Cerebellar cortex (tissue), 1 donor: ENCODE measurements around the gene CA6.
"Not testable (repeated sequence)": the region's sequence is repeated elsewhere in the genome, so short reads cannot be mapped to it uniquely, and the experiment has no call there.

Experiments used
- DNase-seq: peaks from one replicate; pipeline ENCODE4 v3.0.0-alpha.2; 2015; ENCODE audit warnings: low spot score

The CA6 gene

GRCh38 chr1:8926707-8927694 lies 18.7 kb upstream of the CA6 start:
- DNase-seq, result no peak

- peak; percentile 19 for DNase-seq
These were observed 15.6 kb upstream of the CA6 start for GRCh38 chr1:8930116-8930515.

- not testable (repeated sequence) for DNase-seq
These were observed 8.6 kb upstream of the CA6 start for GRCh38 chr1:8937051-8937450.

- DNase-seq, result no peak
These were observed 8.0 kb upstream of the CA6 start for GRCh38 chr1:8937701-8938100.

GRCh38 chr1:8938232-8938999 lies 7.3 kb upstream of the CA6 start:
- no peak for DNase-seq

GRCh38 chr1:8939000-8939265 lies 6.7 kb upstream of the CA6 start:
- no peak for DNase-seq

GRCh38 chr1:8939362-8939995 lies 6.2 kb upstream of the CA6 start:
- DNase-seq, result no peak

- no peak for DNase-seq
These were observed 3.8 kb upstream of the CA6 start for GRCh38 chr1:8941906-8942305.

- no peak for DNase-seq
These were observed 1.9 kb upstream of the CA6 start for GRCh38 chr1:8943498-8944405.

GRCh38 chr1:8947127-8947691 lies 1.5 kb downstream of the CA6 start:
- no peak for DNase-seq

- DNase-seq, result no peak
These were observed 4.6 kb downstream of the CA6 start for GRCh38 chr1:8950309-8950708.

- no peak for DNase-seq
These were observed 5.6 kb downstream of the CA6 start for GRCh38 chr1:8951231-8951630.

GRCh38 chr1:8955406-8955805 lies 9.7 kb downstream of the CA6 start:
- no peak for DNase-seq

- no peak for DNase-seq
These were observed 11.0 kb downstream of the CA6 start for GRCh38 chr1:8956461-8957349.

- peak; percentile 53 for DNase-seq
These were observed 17.3 kb downstream of the CA6 start for GRCh38 chr1:8962812-8963530.

GRCh38 chr1:8963963-8964362 lies 18.3 kb downstream of the CA6 start:
- no peak for DNase-seq

GRCh38 chr1:8965121-8965820 lies 19.6 kb downstream of the CA6 start:
- DNase-seq, result no peak

GRCh38 chr1:8966606-8967005 lies 20.9 kb downstream of the CA6 start:
- no peak for DNase-seq

GRCh38 chr1:8968902-8969301 lies 23.2 kb downstream of the CA6 start:
- not testable (repeated sequence) for DNase-seq
